Limb (tissue), 2 donors: ENCODE data around the gene OR2T11.
"Not testable (repeated sequence)": the region's sequence is repeated elsewhere in the genome, so short reads cannot be mapped to it uniquely, and the experiment has no call there.

Experiments
- DNase-seq, 2 donors: peaks; one replicate each; pipeline ENCODE4 v3.0.0-alpha.2; 2016; ENCODE audit errors: extremely low spot score in 2 of 2

OR2T11 gene

GRCh38 chr1:248621770-248622169 is 13.1 kb downstream of the OR2T11 start:
- no peak for DNase-seq

GRCh38 chr1:248618878-248619277 is 16.0 kb downstream of the OR2T11 start:
- DNase-seq, result no peak

GRCh38 chr1:248618119-248618518 is 16.8 kb downstream of the OR2T11 start:
- no peak for DNase-seq

- no peak for DNase-seq
These were observed 21.1 kb downstream of the OR2T11 start for GRCh38 chr1:248613742-248614141.

- DNase-seq, result no peak
These were observed 22.9 kb downstream of the OR2T11 start for GRCh38 chr1:248611883-248612414.

GRCh38 chr1:248610301-248610700 is 24.6 kb downstream of the OR2T11 start:
- no peak for DNase-seq

GRCh38 chr1:248599396-248599795 is 35.5 kb downstream of the OR2T11 start:
- no peak for DNase-seq

- DNase-seq, result no peak
These were observed 37.3 kb downstream of the OR2T11 start, which contains the start of gene OR2T10 for GRCh38 chr1:248597589-248597988. Gene OR2T10 (minus strand): TSS chr1:248597700. CDS start chr1:248593768, 3,932 bp downstream.

- no peak for DNase-seq
These were observed 38.3 kb downstream of the OR2T11 start for GRCh38 chr1:248596615-248597014.

- no peak for DNase-seq
These were observed 41.7 kb downstream of the OR2T11 start for GRCh38 chr1:248593226-248593625.

- no peak for DNase-seq
These were observed 42.2 kb downstream of the OR2T11 start for GRCh38 chr1:248592655-248593054.

- DNase-seq, result no peak
These were observed 44.8 kb downstream of the OR2T11 start for GRCh38 chr1:248590055-248590454.

- no peak for DNase-seq
These were observed 45.6 kb downstream of the OR2T11 start for GRCh38 chr1:248589334-248589733.

- DNase-seq, result no peak
These were observed 49.6 kb downstream of the OR2T11 start for GRCh38 chr1:248585266-248585665.

GRCh38 chr1:248576260-248576980 is 58.5 kb downstream of the OR2T11 start:
- DNase-seq, result no peak

GRCh38 chr1:248574657-248575056 is 60.2 kb downstream of the OR2T11 start, which contains the start of gene OR2T34:
Gene OR2T34 (minus strand): TSS chr1:248574757. CDS start chr1:248574757, 0 bp downstream.
- not testable (repeated sequence) for DNase-seq

GRCh38 chr1:248573856-248574255 is 61.0 kb downstream of the OR2T11 start:
- DNase-seq, result not testable (repeated sequence)
